HCEC 1CT (cell line): ENCODE results near the gene CYP2W1.
A peak's percentile ranks its signal among the peaks of the same experiment; 100 is the strongest.

Source experiments
- DNase-seq: peaks from one replicate; pipeline ENCODE4 v3.0.0-alpha.2; 2017

CYP2W1 gene

DNA sequence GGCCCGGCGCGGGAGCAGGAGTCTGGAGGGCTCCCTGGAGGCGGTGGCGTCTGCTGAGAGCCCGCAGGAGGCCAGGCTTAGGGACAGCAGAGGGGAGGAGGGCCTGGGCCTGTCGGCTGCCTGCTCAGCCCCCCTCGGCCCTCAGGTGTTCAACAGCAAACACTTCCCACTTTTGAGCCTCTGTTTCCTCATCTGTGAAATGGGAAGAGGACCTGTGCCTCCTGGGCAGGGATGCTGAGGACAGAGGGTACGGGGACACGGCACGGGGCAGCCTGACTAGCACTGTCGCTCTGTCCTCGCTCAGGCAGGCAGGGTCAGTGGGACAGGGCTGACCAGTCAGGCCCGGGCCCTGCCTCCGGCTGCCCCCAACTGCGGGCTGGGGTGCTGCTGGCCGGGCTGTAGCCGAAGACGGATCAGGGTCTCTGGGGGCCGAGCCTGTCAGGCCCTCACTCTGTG lies 663 bp downstream of the CYP2W1 start:
- DNase-seq = no peak

DNA sequence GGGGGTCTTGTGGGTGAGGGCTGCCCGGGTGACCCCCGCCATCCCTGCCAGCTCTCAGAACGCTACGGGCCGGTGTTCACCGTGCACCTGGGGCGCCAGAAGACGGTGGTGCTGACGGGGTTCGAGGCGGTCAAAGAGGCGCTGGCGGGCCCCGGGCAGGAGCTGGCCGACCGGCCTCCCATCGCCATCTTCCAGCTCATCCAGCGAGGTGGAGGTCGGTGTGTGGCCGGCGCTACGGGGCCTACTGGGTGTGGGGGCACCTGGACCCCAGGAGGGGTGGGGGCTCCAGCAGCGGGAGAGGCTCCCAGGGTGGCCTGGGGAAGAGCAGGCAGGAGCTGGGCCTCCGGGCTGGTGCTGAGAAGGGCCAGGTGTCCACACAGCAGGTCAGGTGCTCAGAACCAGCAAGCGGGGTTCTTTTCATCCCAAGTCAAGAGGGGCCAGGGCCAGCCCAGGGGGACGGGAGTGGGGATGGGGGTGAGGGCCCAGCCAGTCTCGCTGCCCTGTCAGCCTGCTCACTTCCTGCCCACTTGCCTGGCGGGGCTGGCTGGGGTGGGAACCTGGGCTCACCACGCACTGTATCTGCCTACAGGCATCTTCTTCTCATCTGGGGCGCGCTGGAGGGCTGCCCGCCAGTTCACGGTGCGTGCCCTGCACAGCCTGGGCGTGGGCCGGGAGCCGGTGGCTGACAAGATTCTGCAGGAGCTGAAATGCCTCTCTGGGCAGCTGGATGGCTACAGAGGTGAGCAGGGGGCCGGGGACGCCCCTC lies 1.6 kb downstream of the CYP2W1 start:
- DNase-seq = no peak

DNA sequence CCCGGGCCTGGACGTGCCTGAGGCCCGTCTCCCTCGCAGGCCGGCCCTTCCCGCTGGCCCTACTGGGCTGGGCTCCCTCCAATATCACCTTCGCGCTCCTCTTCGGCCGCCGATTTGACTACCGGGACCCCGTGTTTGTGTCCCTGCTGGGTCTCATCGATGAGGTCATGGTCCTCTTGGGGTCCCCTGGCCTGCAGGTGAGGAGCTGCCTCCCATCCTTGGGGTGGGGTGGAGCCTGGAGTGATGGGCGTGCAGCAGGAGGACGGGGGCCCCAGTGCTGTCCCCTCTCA lies 2.1 kb downstream of the CYP2W1 start:
- DNase-seq = no peak

DNA sequence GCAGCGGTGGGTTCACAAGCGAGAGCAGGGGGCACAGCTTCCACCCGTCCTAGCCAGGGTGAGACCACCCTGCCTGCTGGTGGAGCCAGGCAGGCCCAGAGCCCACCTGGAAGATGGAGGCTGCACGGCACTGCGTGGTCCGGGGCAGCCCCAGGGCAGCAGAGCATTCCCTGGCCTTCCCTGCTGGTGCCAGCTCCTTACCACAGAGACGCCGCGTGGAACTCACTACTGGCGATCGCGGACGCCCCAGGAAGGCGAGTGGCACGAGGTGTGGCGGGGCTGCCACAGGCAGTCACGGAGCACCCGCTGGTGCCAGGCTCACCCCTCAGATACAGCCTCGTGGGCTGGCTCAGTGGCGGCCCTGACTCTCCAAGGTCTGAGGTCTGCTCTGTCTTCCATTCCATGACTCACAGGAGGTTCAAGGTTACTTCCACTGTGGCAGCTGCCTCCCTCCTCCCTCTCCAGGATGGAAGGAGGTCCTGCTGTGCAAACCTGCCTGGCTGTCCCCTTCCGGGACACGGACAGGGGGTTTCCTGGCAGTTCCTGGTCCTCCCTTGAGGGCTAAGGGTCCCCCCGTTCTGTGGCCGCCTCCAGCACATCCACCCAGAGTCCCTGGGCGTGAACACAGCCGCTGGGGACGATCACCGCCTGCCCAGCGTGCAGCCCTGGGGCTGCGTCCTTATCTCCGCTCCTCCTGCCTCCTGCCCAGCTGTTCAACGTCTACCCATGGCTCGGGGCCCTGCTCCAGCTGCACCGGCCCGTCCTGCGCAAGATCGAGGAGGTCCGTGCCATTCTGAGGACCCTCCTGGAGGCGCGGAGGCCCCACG lies 3.1 kb downstream of the CYP2W1 start:
- DNase-seq = peak; percentile 25

DNA sequence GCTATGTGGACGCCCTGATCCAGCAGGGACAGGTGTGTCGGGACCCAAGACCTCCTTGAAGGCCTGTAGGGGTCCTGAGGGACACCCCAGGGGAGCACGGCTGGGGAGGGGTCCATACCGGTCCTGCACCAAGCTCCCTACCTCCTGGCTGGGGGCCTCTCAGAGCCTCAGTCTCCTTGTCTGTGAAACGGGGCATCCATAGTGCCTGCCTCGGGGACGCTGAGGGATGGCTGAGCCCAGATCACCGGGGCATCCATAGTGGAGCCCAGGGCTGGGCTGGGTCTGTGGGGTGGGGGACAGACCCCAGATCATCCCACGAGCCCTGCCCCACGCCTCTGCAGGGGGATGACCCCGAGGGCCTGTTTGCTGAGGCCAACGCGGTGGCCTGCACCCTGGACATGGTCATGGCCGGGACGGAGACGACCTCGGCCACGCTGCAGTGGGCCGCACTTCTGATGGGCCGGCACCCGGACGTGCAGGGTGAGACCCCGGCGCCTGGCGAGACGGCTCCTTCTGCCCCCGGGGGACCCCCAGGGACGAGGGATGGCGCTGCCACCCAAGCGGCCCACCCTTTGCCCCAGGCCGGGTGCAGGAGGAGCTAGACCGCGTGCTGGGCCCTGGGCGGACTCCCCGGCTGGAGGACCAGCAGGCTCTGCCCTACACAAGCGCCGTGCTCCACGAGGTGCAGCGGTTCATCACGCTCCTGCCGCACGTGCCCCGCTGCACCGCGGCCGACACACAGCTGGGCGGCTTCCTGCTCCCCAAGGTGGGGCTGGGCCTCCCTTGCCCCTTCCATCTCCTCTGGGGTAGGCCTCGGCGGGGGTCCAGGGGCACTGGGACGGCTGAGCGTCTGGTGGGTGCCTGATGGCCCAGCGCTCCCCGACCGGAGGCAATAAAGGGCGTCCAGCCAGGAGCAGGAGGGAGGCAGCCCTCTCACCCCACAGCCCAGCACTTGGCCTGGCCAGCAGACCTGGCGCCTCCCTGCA lies 4.1 kb downstream of the CYP2W1 start:
- no peak for DNase-seq

DNA sequence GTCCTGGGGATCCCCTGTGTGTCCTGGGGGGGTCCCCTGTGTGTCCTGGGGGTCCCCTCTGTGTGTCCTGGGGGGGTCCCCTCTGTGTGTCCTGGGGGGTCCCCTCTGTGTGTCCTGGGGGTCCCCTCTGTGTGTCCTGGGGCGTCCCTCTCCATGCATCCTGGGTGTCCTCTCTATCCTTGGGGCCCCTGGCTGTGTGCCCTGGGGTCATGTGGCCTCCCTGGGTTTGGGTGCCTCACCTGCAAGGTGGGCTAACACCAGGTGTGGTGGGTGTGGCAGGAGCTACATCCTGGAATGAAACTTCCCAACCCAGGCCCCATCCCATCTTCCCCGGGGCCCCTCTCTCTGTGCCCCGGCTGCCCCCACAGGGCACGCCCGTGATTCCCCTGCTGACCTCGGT lies 4.9 kb downstream of the CYP2W1 start:
- DNase-seq = no peak

- no peak for DNase-seq
These were observed 5.5 kb downstream of the CYP2W1 start for GRCh38 chr7:988426-988911.

DNA sequence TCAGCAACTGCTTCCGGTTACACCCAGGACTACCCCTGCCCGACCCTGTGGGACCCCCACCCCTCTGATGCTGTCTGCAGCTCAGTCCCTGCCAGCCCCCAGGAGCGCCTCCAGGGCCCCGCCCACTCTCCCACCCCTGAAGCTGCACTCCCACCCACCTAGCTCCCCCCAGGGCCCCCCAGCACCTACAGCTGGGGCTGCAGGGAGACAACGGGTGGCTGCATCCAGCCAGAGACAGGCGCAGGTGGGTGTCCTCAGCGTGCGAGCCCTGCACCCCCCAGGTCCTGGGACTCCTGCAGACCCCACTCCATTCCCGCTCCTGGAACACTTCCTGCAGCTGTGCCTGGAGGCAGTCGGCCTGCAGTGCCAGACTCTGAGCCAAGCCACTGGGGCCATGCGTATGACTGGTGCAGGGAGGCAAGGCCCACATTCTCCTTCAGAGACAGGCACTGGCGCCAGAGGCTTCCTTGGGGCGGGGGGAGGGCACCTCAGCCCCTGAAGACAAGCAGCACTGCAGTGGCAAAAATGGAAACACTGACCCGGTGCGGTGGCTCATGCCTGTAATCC lies 6.1 kb downstream of the CYP2W1 start:
- DNase-seq = no peak

DNA sequence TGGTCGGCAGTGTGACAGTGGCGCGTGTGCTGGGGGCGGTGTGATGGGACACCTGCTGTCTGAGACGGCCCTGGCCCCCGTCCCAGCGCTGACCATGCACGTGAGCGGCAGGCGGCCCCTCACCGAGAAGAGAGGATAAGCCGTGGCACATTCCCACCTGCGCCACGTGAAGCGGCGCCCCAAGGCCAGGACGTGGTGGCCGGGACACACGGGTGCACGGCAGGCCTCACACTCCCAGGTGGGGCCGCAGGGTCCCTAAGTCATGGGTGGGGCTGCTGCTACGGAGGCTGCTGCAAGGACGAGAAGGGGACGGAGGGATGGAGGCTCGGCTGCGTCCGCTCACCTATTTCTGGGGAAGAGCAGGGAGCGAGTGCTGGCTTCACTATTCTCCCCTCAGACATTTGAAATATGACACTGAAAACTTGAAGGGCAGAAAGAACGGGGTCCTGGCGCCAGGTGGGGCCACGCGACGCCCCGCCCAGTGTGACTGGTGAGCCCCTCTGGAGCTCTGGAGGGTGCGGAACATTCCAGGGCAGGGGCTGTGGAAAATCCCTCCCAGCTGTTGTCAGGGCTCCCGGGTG lies 7.5 kb downstream of the CYP2W1 start:
- no peak for DNase-seq

DNA sequence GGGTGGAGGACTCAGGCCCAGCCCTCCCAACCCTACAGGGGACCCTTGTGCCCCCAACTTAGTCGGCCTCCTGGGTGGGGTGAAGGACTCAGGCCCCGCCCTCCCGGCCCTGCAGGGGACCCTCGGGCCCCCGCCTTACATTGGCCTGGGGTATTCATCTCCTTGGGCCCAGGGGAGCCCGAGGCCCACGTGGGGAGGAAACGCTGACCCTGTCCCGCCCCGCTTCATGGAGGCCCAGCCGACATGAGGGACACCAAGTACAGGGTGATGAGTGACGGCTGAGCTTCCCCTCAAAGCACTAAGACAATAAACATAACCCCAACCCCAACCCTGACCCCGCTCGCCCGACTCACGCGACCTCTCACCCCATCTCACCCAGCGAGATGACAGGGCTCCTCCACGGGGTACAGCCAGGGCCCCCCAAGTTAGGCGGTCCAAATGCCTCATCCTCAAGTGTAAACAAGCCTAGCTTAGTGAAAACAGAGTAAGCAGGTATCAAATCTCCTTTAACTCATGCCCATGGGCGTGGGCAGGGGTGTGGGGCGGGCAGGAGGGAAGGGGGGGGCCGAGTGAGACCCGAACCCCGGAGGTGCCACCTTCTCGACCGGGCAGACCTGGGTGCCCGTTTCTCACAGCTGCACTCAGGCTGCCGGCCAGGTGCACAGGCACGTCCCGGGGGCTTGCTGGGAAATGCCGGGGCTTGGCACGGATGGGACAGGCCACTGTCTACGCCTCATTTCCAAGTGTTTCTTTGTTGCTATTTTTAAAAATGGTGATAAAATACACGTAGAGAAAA lies 8.2 kb downstream of the CYP2W1 start:
- no peak for DNase-seq

DNA sequence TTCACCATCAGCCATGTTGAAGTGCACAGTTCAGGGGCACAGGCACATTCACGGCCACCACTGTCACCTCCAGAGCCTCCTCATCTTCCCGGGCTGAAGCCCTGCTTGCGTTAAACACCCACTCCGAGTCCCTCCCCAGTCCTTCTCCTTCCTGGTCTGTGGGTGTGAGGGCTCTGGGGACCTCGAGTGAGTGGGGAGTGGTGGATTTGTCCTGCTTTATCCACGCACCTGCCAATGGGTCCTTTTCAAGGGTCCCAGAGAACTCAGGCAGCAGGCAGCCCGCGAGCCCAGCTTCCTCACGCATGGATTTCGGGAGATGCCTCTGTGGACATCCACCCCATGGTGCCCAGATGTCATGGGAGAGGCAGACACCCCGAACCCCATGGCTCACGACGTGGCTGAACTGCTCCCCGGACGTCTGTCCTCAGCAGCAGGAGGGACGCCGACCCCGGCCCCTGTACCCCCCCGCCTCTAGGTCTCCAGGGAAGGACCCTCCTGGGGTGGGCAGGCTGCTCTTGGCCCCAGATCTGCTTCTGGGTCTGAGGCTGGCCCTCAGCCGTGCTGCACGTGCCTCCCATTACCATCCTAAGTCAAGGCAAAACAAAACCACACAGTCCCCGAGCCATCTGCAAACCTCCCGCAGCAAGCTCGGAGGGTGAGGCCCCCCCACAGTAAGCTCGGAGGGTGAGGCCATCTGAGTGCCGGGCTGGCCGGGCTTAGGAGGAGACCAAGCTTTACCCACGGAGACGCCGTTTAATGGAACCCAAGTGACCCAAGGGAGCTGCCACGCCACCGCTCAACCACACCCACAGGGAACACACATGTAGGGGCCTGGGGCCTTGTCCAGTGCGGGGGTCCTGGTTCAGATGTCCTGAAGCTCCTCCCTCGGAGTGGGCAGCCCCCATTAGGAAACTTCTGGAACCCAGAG lies 9.0 kb downstream of the CYP2W1 start:
- DNase-seq = no peak

DNA sequence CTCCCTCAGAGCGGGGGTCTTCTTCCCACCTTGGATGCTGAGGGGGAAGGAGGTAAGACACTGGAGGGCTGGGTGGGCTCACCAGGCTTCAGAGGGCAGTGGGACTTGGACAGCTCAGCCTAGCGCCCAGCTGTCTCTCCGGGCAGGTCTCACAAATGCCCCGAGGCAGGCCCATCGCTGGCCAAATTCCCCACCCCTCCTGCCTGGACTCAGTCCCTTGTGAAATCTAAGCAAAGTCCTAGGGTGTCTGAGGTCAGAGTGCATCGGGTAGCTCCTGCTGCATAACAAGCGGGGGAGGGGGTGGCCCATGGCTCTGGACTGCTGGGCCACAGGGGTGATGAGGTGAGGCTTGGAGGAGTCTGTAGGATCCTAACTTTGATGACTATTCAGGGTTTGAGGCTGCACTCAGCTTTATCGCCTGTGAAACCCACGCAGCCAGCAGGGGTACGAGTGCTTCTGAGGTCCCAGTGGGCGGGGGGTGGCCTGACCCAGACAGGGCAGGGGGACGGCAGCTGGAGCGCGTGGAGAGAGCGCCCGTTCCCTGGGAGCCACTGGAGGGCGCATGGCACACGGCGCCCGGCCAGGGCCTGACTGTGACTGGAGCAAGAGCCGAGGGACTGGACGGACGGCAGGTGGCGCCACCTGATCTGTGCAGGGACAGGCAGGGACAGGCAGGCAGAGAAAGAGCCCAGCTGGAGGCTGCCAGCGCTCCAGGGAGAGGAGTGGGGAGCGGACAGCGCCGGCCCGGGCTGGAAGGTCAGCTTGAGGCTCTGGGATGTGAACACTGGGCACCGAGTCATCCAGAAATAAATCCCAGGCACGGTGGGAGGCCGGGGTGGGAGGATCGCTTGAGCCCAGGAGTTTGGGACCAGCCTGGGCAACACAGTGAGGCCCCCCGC lies 10.0 kb downstream of the CYP2W1 start:
- peak; percentile 89 for DNase-seq

DNA sequence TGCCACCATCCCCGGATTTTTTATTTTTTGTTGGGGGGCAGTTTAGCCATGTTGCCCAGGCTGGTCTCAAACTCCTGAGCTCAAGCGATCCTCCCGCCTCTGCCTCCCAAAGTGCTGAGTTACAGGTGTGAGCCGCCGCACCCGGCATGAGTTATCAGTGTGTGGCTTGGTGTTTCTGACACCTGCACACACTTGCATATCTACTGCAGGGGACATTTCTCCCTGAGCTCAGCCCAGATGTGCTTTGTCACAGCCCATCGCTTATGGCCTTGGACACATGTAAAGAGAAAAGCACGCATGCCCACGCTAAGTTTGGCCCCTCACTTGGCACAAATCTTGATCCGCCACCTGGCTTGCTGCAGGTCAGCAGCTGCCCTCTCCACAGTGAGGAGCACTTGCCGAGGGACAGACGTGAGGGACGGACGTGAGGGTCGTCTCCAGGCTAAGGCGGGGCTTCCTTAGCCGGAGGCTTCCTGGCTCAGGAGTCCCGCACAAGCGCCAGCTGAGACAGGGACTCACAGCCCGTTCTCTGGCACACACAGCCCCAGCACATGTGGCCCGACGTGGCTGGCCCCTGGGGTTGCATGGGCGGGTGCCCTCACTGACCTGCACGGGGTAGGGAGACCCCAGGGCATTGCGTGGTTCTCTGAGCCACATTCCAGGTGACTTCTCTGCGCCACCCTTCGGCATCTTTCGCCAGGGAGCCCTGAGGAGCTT lies 11.8 kb downstream of the CYP2W1 start:
- DNase-seq = no peak

DNA sequence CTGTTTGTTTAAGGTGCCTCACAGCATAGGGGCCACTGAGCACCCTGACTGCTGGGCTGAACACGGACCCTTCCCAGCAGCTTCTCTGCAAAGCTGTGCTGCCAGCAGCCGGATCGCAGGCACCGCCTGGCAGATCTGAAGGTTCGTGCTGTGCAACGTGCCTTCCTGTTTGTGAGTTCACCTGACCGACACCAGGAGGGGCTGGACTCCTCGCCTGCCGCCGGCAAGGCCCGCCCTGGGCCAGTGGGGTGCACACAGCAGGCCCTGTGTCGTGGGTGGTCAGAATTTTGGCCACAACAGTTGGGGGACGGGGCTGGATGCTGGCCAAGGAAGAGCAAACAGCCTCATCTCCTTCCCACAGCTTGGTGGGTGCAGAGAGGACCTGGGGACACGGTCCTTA lies 12.6 kb downstream of the CYP2W1 start:
- no peak for DNase-seq

DNA sequence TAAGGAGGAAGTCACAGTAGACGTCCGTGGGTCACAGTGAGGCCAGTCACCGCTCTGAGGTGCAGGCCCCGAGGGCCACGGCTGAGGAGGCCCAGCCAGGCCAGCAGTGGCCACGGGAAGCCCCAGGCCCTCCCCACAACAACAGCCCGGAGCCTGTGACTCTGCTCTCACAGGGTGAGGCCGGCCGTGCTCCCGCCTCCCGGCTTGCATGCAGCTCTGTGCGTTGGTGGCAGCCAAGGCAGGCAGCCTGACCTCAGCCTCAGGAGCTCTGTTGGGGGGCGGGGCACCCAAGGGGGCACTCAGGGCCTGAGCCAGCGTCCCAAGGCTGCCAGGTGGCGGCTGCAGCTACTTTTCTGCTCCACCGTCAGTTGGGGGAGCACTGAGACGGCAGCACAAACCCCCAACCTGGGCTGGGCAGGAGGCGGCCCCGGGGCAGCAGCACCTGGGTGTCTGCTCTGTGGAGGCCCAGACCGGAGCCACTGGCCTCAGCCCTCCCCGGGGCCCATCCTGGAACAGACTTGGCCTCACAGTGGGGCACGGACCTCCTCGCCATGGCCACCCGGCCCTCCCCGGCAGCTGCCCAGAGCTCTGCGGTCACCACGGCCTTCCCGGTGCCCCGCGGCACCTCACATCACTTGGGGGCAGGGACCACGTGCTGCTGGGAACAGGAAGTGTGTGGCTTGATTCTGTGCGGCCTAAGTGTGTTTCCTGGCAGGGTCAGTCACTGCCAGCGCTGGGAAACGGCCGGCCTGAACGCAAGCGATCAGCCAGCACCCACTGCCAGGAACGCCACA lies 13.3 kb downstream of the CYP2W1 start:
- DNase-seq = no peak

DNA sequence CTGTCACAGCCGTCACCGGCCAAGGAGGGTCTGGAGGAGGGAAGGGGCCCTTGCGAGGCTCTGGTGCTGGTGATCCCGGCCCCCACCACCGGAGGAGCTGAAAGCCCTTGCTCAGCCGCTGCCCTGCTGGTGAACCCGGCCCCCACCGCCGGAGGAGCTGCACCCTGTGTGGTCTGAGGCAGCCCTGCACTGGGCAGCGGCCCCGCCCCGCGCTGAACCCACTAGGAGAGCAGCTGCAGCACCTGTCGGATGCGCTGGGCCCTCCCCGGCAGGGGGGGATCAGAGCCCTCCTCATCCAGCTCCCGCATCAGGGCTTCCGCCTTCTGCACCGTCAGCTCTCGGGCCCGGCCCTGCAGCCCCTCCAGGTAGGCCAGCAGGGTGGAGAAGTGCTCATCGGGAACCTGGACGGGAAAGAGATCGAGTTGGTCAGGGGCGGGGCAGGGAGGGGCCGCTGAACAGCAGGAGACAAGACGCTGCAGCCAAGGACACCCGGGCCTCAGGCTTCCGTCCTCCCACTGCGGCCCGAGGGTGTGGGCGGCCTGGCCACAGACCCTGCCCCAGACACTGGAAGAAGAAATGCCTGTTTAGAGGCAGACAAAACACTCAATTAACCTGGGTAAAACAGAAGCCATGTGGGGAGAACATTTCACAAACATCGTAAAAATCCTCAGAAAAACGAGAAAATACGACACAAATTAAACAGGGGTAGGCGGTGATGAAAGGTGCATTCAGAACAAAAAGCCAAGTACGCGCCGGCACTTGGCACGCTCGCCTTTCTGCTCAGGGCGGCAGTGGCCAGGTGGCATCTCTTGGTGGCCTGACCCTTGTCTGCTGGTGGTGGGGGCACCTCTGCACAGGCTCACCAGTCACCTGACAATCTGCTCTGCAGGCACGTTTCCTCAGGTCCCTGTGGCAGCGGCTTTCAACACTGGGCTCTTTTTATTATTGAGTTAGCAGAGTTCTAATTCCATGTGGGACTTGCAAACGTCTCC lies 14.7 kb downstream of the CYP2W1 start:
- no peak for DNase-seq
